SK-N-SH (cell line): ENCODE measurements around the gene SPSB3. TPM values are rescaled to one million over a fixed set of nuclear protein-coding genes. Genes with fewer than 3 reads are reported as not detected.

Experiments used
- CTCF ChIA-PET: fragments of 300-600, 350-600 bp; formaldehyde crosslinking; extraction: SDS; loops from one replicate; lab custom pipeline; 2021; lab: Yijun Ruan, JAX
- POLR2A ChIA-PET: fragments of 350-600 bp; sonication (Branson Sonifier 250); formaldehyde crosslinking; extraction: SDS; loops from one replicate; lab custom pipeline; 2020; ENCODE audit warnings: antibody characterized with exemption, inconsistent platforms; lab: Yijun Ruan, JAX
- DNase-seq: peaks from one replicate; pipeline ENCODE4 v3.0.0; 2012
- H2AFZ ChIP-seq: fragments of 200-600 bp; sonication (generic); 2 replicates; pipeline ENCODE4 v1.8.1; 2016; ENCODE audit warnings: antibody characterized with exemption, mild to moderate bottlenecking, low read depth
- H3F3A ChIP-seq: fragments of 200-600 bp; sonication (generic); replicated peaks from 2 replicates; pipeline ENCODE3; 2016; ENCODE audit warnings: antibody characterized with exemption, mild to moderate bottlenecking; ENCODE audit not compliant: insufficient read depth
- H3K27ac ChIP-seq, 2 experiments: fragments of 200-500 bp in 1 of 2; fragments of 200-600 bp in 1 of 2; sonication (Bioruptor generic) in 1 of 2; sonication (generic), shearing (Covaris generic) in 1 of 2; 2 replicates each; pipeline versions ENCODE4 v1.5.1 to v1.6.1; 2014 to 2016; ENCODE audit warnings: low read depth in 2 of 2, inconsistent platforms in 1 of 2, low read length in 1 of 2, mild to moderate bottlenecking in 1 of 2, mixed read lengths in 1 of 2
- H3K27me3 ChIP-seq: fragments of 200-600 bp; sonication (generic), shearing (Covaris generic); 2 replicates; pipeline ENCODE4 v1.6.1; 2016; ENCODE audit warnings: mixed run types; ENCODE audit not compliant: insufficient read depth
- H3K36me3 ChIP-seq, 2 experiments: fragments of 200-500 bp in 1 of 2; fragments of 200-600 bp in 1 of 2; sonication (Bioruptor generic) in 1 of 2; sonication (generic) in 1 of 2; replicated peaks in 1 of 2; 2 replicates each; pipeline versions ENCODE3 to v1.5.1; 2014 to 2016; ENCODE audit warnings: low read length in 1 of 2, mild to moderate bottlenecking in 1 of 2; ENCODE audit not compliant: insufficient read depth in 2 of 2, control insufficient read depth in 1 of 2
- H3K4me1 ChIP-seq, 2 experiments: fragments of 200-500 bp in 1 of 2; fragments of 200-600 bp in 1 of 2; sonication (Bioruptor generic) in 1 of 2; sonication (generic), shearing (Covaris generic) in 1 of 2; 2 replicates each; pipeline versions ENCODE4 v1.5.1 to v1.6.1; 2014 to 2016; ENCODE audit warnings: low read depth in 1 of 2, low read length in 1 of 2, mixed run types in 1 of 2; ENCODE audit not compliant: insufficient read depth in 2 of 2, control insufficient read depth in 1 of 2
- H3K4me2 ChIP-seq: fragments of 200-600 bp; sonication (generic), shearing (Covaris generic); 2 replicates; pipeline ENCODE4 v1.6.1; 2017; ENCODE audit warnings: mixed run types
- H3K4me3 ChIP-seq, 2 experiments: fragments of 200-500 bp in 1 of 2; fragments of 200-600 bp in 1 of 2; sonication (Bioruptor generic) in 1 of 2; sonication (generic), shearing (Covaris generic) in 1 of 2; 2 replicates each; pipeline versions ENCODE4 v1.5.1 to v1.8.1; 2014 to 2016; ENCODE audit warnings: low read depth in 2 of 2, inconsistent platforms in 1 of 2, low read length in 1 of 2, mild to moderate bottlenecking in 1 of 2, mixed read lengths in 1 of 2, moderate library complexity in 1 of 2
- H3K79me2 ChIP-seq: fragments of 200-600 bp; sonication (generic); 2 replicates; pipeline ENCODE4 v1.8.1; 2017; ENCODE audit warnings: mild to moderate bottlenecking; ENCODE audit not compliant: insufficient read depth
- H3K9ac ChIP-seq: fragments of 200-600 bp; sonication (generic); 2 replicates; pipeline ENCODE4 v1.6.1; 2017; ENCODE audit warnings: mixed run types
- H3K9me2 ChIP-seq: fragments of 200-600 bp; sonication (generic); 2 replicates; pipeline ENCODE4 v1.6.1; 2017; ENCODE audit warnings: mixed run types
- H3K9me3 ChIP-seq: fragments of 200-600 bp; sonication (generic); 2 replicates; pipeline ENCODE4 v1.6.1; 2017; ENCODE audit warnings: mixed run types, mild to moderate bottlenecking, moderate library complexity
- H4K20me1 ChIP-seq: fragments of 200-600 bp; sonication (generic); 2 replicates; pipeline ENCODE4 v1.6.1; 2017; ENCODE audit warnings: mild to moderate bottlenecking, mixed run types; ENCODE audit not compliant: insufficient read depth
- CHD2 ChIP-seq: fragments of 150-350 bp; IDR thresholded peaks from 2 replicates; pipeline ENCODE4 v1.6.1; 2018; ENCODE audit warnings: low read length; ENCODE audit not compliant: partially characterized antibody
- ELF1 ChIP-seq: IDR thresholded peaks from 2 replicates; pipeline ENCODE4 v1.4.0; 2012
- FOXJ3 ChIP-seq: sonication (generic); formaldehyde crosslinking; IDR thresholded peaks from 2 replicates; pipeline ENCODE4 v1.5.1; 2020; ENCODE audit warnings: mild to moderate bottlenecking, missing genetic modification reagents
- MXI1 ChIP-seq: IDR thresholded peaks from 2 replicates; pipeline ENCODE4 v1.6.1; 2012; ENCODE audit warnings: mild to moderate bottlenecking, low read depth, low read length, improper control_type of control experiment
- NFIC ChIP-seq: IDR thresholded peaks from 2 replicates; pipeline ENCODE4 v1.4.0; 2012; ENCODE audit warnings: borderline replicate concordance
- POLR2AphosphoS5 ChIP-seq: IDR thresholded peaks from 2 replicates; pipeline ENCODE4 v1.6.1; 2012; ENCODE audit warnings: low read depth, low read length
- RAD21 ChIP-seq: IDR thresholded peaks from 2 replicates; pipeline ENCODE4 v1.6.1; 2012; ENCODE audit warnings: mild to moderate bottlenecking, low read length
- TAF1 ChIP-seq: IDR thresholded peaks from 2 replicates; pipeline ENCODE4 v1.6.1; 2012; ENCODE audit warnings: low read depth, mild to moderate bottlenecking, low read length, moderate library complexity, borderline replicate concordance
- USF1 ChIP-seq: IDR thresholded peaks from 2 replicates; pipeline ENCODE4 v1.4.0; 2012; ENCODE audit warnings: low read depth, borderline replicate concordance
- YY1 ChIP-seq: IDR thresholded peaks from 2 replicates; pipeline ENCODE4 v1.4.0; 2012; ENCODE audit warnings: low read depth, mild to moderate bottlenecking
- WGBS: methylation state at CpG from one replicate; pipeline ENCODE4 v1.1.6; 2017; ENCODE audit warnings: low lambda C conversion rate; 5-methylcytosine and 5-hydroxymethylcytosine counted together
- polyA plus RNA-seq, 3 experiments: library from polyadenylated mRNA; depleted of rRNA; stranded (reverse); fragments of >200 nt; gene quantifications; 2 replicates each; pipeline ENCODE4 v1.2.3, GENCODE V29; 2012
- TF ChIP-seq, protein P1 (sequence below): fragments of 150-350 bp; IDR thresholded peaks from 2 replicates; pipeline ENCODE4 v1.6.1; 2016; ENCODE audit warnings: mild to moderate bottlenecking, low read depth, low read length
- TF ChIP-seq, protein P2 (sequence below): fragments of 150-350 bp; IDR thresholded peaks from 2 replicates; pipeline ENCODE4 v1.6.1; 2017; ENCODE audit warnings: antibody characterized with exemption, low read length, low read depth, borderline replicate concordance

SPSB3 gene
- polyA plus RNA-seq, 1 of the 3 experiments (the other 2 are of a cell fraction): 40.6 TPM

- TF ChIP-seq POLR2AphosphoS5 (no peak; the same call in 1 of the 2 replicates), MXI1 (peak; percentile 57), CHD2 (peak; percentile 96), YY1 (no peak), USF1 (no peak), ELF1 (peak; percentile 86), TAF1 (no peak), RAD21 (no peak)
- TF ChIP-seq, protein P1, sequence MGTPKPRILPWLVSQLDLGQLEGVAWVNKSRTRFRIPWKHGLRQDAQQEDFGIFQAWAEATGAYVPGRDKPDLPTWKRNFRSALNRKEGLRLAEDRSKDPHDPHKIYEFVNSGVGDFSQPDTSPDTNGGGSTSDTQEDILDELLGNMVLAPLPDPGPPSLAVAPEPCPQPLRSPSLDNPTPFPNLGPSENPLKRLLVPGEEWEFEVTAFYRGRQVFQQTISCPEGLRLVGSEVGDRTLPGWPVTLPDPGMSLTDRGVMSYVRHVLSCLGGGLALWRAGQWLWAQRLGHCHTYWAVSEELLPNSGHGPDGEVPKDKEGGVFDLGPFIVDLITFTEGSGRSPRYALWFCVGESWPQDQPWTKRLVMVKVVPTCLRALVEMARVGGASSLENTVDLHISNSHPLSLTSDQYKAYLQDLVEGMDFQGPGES: peak; percentile 78
- TF ChIP-seq, protein P2, sequence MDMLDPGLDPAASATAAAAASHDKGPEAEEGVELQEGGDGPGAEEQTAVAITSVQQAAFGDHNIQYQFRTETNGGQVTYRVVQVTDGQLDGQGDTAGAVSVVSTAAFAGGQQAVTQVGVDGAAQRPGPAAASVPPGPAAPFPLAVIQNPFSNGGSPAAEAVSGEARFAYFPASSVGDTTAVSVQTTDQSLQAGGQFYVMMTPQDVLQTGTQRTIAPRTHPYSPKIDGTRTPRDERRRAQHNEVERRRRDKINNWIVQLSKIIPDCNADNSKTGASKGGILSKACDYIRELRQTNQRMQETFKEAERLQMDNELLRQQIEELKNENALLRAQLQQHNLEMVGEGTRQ: no peak
These were observed at the start of gene SPSB3, which contains the start of gene NUBP2 (continued) for GRCh38 chr16:1782408-1783264.

GRCh38 chr16:1831186-1832075 lies 49.1 kb upstream of the SPSB3 start:
- CTCF ChIA-PET: no interaction called here
- Histone ChIP-seq H3K27me3 (no peaks in the 10 kb centered on the region), H3K4me3 (no peak overlapping the region), H3K4me1 (peaks cover 0 to 10% of the 10 kb centered on the region in 2 experiments; a peak in 3 of 4 replicates), H3K27ac (no peak overlapping the region), H3K9me3 (no peaks in the 10 kb centered on the region), H3K79me2 (peaks cover 39% of the 10 kb centered on the region), H4K20me1 (no peaks in the 10 kb centered on the region), H2AFZ (no peak overlapping the region)
- POLR2A ChIA-PET: no interaction called here
- 88% methylated on average over 17 of the region's 19 CpGs for WGBS
- TF ChIP-seq, protein P1: no peak
- no peak for TF ChIP-seq NFIC
- no peak for TF ChIP-seq FOXJ3 (CRISPR knock-in tag)
- TF ChIP-seq, all 33 proteins: peak for 0
- no peak for DNase-seq
- Histone ChIP-seq H3K9me2 (no peaks in the 10 kb centered on the region), H3F3A (no peaks in the 10 kb centered on the region), H3K36me3 (peaks cover 16 to 27% of the 10 kb centered on the region in 2 experiments), H3K4me2 (no peak overlapping the region), H3K9ac (no peak overlapping the region)
